Lower leg skin (tissue), 4 donors: ENCODE results near the gene LDLRAD3. TPM values are rescaled to one million over a fixed set of nuclear protein-coding genes. Genes with fewer than 3 reads are reported as not detected.

ENCODE experiments used
- DNase-seq, 2 donors: peaks; one replicate each; pipeline ENCODE4 v3.0.0-alpha.2; 2019; ENCODE audit warnings: low spot score in 2 of 2
- H3K4me3 ChIP-seq: fragments of 200-600 bp; sonication (generic); 2 replicates; pipeline ENCODE4 v1.5.1; 2017; ENCODE audit warnings: mild to moderate bottlenecking, low read depth; ENCODE audit not compliant: poor library complexity, severe bottlenecking
- CTCF ChIP-seq, 3 donors: fragments of 450-650 bp; IDR thresholded peaks; one replicate each; pipeline ENCODE4 v1.5.1; 2016; ENCODE audit warnings: antibody characterized with exemption in 3 of 3, mild to moderate bottlenecking in 3 of 3, moderate library complexity in 2 of 3
- POLR2A ChIP-seq, 2 donors: fragments of 450-650 bp; IDR thresholded peaks; one replicate each; pipeline ENCODE4 v1.6.1; 2016 to 2017; ENCODE audit warnings: antibody characterized with exemption in 2 of 2, mild to moderate bottlenecking in 1 of 2, moderate library complexity in 1 of 2
- WGBS, 2 donors: methylation state at CpG; one replicate each; pipeline ENCODE4 v1.1.5; 2018; 5-methylcytosine and 5-hydroxymethylcytosine counted together
- intact Hi-C: fragments of 100-400 bp; cut with DNase I; formaldehyde crosslinking; loops from one replicate; pipeline ENCODE4 v1.15.0; 2023; ENCODE audit warnings: low total_unique reads
- total RNA-seq, 4 donors: library from RNA; depleted of rRNA; stranded (reverse); fragments of >200 nt; gene quantifications; one replicate each; pipeline ENCODE4 v1.1.0, GENCODE V29; 2016

The LDLRAD3 gene
- total RNA-seq, 4 donors from 2014 or later, result 18.6 to 42.6 (median 25.5) TPM

- H3K4me3 ChIP-seq, result no peak overlapping the region
- 44 to 59% methylated on average over 2 of the region's 2 CpGs for WGBS, 2 donors
- TF ChIP-seq POLR2A (IDR thresholded peaks at IDR 0.05) (no peak), CTCF (IDR thresholded peaks at IDR 0.05) (no peak)
- intact Hi-C loops, result no loop called here
- no peak for DNase-seq
Observed at GRCh38 chr11:36122671-36123070, 178.8 kb downstream of the LDLRAD3 start.

- intact Hi-C loops, result no loop called here
- 67 to 80% methylated on average over 12 of the region's 12 CpGs for WGBS, 2 donors
- DNase-seq, result no peak
- no peak for TF ChIP-seq POLR2A (IDR thresholded peaks at IDR 0.05)
- TF ChIP-seq CTCF (IDR thresholded peaks at IDR 0.05), result no peak
- H3K4me3 ChIP-seq, result no peak overlapping the region
Observed at GRCh38 chr11:36123336-36124101, 179.7 kb downstream of the LDLRAD3 start.

GRCh38 chr11:36126678-36127077 lies 182.8 kb downstream of the LDLRAD3 start:
- H3K4me3 ChIP-seq, result no peak overlapping the region
- 63 to 68% methylated on average over 3 of the region's 3 CpGs for WGBS, 2 donors
- DNase-seq, result no peak
- TF ChIP-seq POLR2A (IDR thresholded peaks at IDR 0.05), result no peak
- TF ChIP-seq CTCF (IDR thresholded peaks at IDR 0.05), result no peak
- intact Hi-C loops, result no loop called here

GRCh38 chr11:36127550-36127949 lies 183.7 kb downstream of the LDLRAD3 start:
- intact Hi-C loops, result no loop called here
- DNase-seq, result no peak
- H3K4me3 ChIP-seq, result no peak overlapping the region
- TF ChIP-seq CTCF (IDR thresholded peaks at IDR 0.05) (no peak), POLR2A (IDR thresholded peaks at IDR 0.05) (no peak)

- intact Hi-C loops, result no loop called here
- H3K4me3 ChIP-seq, result no peak overlapping the region
- no peak for DNase-seq
- TF ChIP-seq POLR2A (IDR thresholded peaks at IDR 0.05) (no peak), CTCF (IDR thresholded peaks at IDR 0.05) (no peak)
- WGBS, 2 donors, result 91 to 94% methylated on average over 6 of the region's 6 CpGs
Observed at GRCh38 chr11:36129955-36130354, 186.1 kb downstream of the LDLRAD3 start.

- intact Hi-C loops, result no loop called here
- H3K4me3 ChIP-seq, result no peak overlapping the region
- no peak for DNase-seq
- WGBS, 2 donors, result 89 to 91% methylated on average over 8 of the region's 8 CpGs
- TF ChIP-seq CTCF (IDR thresholded peaks at IDR 0.05), result no peak
- TF ChIP-seq POLR2A (IDR thresholded peaks at IDR 0.05), result no peak
Observed at GRCh38 chr11:36130401-36130800, 186.5 kb downstream of the LDLRAD3 start.
